Cortex of kidney (tissue), 1 donor: ENCODE measurements around the gene RAB11FIP3.

Source experiments
- DNase-seq: peaks from one replicate; lab custom pipeline; 2025; lab: John Stamatoyannopoulos, UW

Gene RAB11FIP3

GRCh38 chr16:554640-555365 lies 129.4 kb downstream of the RAB11FIP3 start:
- no peak for DNase-seq

GRCh38 chr16:555528-556473 lies 130.4 kb downstream of the RAB11FIP3 start:
- no peak for DNase-seq

- DNase-seq: no peak
Measured at GRCh38 chr16:556474-557173, 131.2 kb downstream of the RAB11FIP3 start.

- no peak for DNase-seq
Measured at GRCh38 chr16:557463-558297, 132.2 kb downstream of the RAB11FIP3 start.

GRCh38 chr16:558298-559020 lies 133.0 kb downstream of the RAB11FIP3 start:
- DNase-seq: no peak

GRCh38 chr16:559021-559380 lies 133.6 kb downstream of the RAB11FIP3 start:
- DNase-seq: no peak

- DNase-seq: no peak
Measured at GRCh38 chr16:559411-560203, 134.2 kb downstream of the RAB11FIP3 start.

GRCh38 chr16:560204-560700 lies 134.8 kb downstream of the RAB11FIP3 start, which contains the start of gene PRR35:
Gene PRR35, plus strand, starts transcription at chr16:560394. Its CDS starts 2,901 bp downstream, at chr16:563295.
- DNase-seq: no peak

GRCh38 chr16:560701-561412 lies 135.4 kb downstream of the RAB11FIP3 start:
- DNase-seq: no peak

- DNase-seq: no peak
Measured at GRCh38 chr16:561413-561794, 136.0 kb downstream of the RAB11FIP3 start.

GRCh38 chr16:561957-562938 lies 136.8 kb downstream of the RAB11FIP3 start:
- DNase-seq: no peak

- DNase-seq: no peak
Measured at GRCh38 chr16:563072-563644, 137.7 kb downstream of the RAB11FIP3 start.

GRCh38 chr16:564690-565418 lies 139.4 kb downstream of the RAB11FIP3 start:
- DNase-seq: no peak

GRCh38 chr16:565419-566330 lies 140.2 kb downstream of the RAB11FIP3 start:
- no peak for DNase-seq

- DNase-seq: no peak
Measured at GRCh38 chr16:566475-567372, 141.3 kb downstream of the RAB11FIP3 start, which contains the start of gene NHLRC4. Gene NHLRC4, plus strand, starts transcription at chr16:567005. Its CDS starts 1,043 bp downstream, at chr16:568048.
